ENCODE data around the gene ARFGEF2.

DNA sequence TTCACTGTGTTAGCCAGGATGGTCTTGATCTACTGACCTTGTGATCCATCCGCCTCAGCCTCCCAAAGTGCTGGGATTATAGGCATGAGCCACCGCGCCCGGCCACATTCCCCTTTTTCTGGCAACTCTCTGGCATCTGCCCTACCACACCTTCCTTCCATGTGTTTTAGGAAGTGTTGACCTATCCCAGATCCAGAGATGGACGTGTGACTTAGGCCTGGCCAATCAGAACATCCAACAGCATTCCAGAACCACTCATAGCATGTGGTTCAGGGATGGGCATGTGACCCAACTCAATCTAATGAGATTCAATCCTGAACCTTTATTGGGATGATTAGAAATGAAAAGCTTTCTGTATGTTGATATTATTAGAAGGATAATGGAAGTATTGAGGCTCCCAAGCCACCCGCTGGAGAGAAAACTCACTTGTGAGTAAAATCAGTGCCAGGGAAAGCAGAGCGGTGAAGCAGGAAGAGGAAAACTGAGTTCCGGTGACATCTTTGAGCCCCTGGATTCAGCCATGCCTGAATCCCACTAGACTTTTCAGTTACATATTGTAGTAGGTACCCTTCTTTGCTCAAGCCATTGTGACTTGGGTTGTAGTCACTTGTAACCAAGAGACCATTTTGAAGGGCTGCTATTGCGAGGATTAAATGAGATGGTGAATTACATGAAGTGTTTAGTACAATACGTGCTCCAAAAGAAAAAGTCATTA is 42.8 kb upstream of the ARFGEF2 start:
- no peak for TF ChIP-seq POLR2A (IDR thresholded peaks at IDR 0.05; ENCODE audit: low read length)
- TF ChIP-seq GATA1 (IDR thresholded peaks at IDR 0.05; ENCODE audit: low read depth, low read length): no peak

All from erythroblast (primary cell).